ENCODE data around the gene SPP1.

The SPP1 gene

DNA sequence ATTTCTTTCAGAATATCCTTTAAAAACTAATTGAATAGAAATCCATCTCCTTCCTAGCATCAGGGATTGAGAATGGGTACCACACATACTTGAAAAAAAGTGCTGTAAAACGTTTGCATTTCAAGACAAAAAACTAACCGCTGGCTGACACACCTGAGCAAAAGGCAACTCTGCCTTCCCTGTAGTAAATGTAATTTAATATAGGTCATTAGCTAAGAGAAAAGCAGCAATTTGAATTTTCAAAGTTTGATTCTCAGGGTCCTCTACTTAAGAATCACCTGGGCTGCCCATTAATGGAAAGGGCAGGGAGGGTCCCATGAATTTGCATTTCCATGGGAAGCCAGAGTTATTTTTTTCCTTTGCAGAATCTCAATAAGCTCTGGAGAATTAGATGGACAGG is 40.5 kb upstream of the SPP1 start:
- TF ChIP-seq NFIC (IDR thresholded peaks at IDR 0.05) (no peak), TCF12 (IDR thresholded peaks at IDR 0.05; ENCODE audit: low read depth) (no peak), FOXM1 (IDR thresholded peaks at IDR 0.05; ENCODE audit: borderline replicate concordance, low read depth) (no peak), YY1 (IDR thresholded peaks at IDR 0.05; ENCODE audit: low read depth) (no peak), CREB1 (IDR thresholded peaks at IDR 0.05; ENCODE audit: low read depth) (no peak), EP300 (IDR thresholded peaks at IDR 0.05; ENCODE audit: borderline replicate concordance) (no peak), ZBTB7A (IDR thresholded peaks at IDR 0.05; ENCODE audit: low read depth) (no peak), EGR1 (IDR thresholded peaks at IDR 0.05) (no peak), RAD21 (IDR thresholded peaks at IDR 0.05; ENCODE audit: low read depth) (no peak), TAF1 (IDR thresholded peaks at IDR 0.05; ENCODE audit: low read depth) (no peak), CEBPB (IDR thresholded peaks at IDR 0.05) (no peak), TEAD4 (IDR thresholded peaks at IDR 0.05) (no peak)
- TF ChIP-seq, protein P1, sequence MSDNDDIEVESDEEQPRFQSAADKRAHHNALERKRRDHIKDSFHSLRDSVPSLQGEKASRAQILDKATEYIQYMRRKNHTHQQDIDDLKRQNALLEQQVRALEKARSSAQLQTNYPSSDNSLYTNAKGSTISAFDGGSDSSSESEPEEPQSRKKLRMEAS (IDR thresholded peaks at IDR 0.05), result no peak

DNA sequence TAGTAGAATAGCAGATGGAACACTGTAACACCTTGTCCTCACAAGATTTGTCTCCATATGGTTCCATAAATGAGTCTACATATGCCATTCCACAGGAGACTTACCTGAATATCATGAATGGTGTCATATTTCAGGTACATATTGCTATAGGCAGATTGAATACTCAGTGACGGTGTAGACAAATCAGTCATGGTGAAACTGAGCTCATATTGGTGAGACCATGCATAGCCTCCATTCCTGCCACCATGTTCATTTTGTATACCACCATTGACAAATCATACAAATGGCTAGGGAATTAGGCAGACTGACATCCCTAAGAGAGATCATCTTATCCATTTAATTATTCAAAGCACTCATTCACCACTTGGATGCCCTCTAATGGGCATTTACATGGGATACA is 38.0 kb upstream of the SPP1 start:
- TF ChIP-seq FOXM1 (IDR thresholded peaks at IDR 0.05; ENCODE audit: borderline replicate concordance, low read depth), result no peak
- TF ChIP-seq CREB1 (IDR thresholded peaks at IDR 0.05; ENCODE audit: low read depth), result no peak
- no peak for TF ChIP-seq TCF12 (IDR thresholded peaks at IDR 0.05; ENCODE audit: low read depth)
- no peak for TF ChIP-seq ZBTB7A (IDR thresholded peaks at IDR 0.05; ENCODE audit: low read depth)
- TF ChIP-seq EGR1 (IDR thresholded peaks at IDR 0.05), result no peak
- TF ChIP-seq RAD21 (IDR thresholded peaks at IDR 0.05; ENCODE audit: low read depth), result no peak
- no peak for TF ChIP-seq EP300 (IDR thresholded peaks at IDR 0.05; ENCODE audit: borderline replicate concordance)
- no peak for TF ChIP-seq CEBPB (IDR thresholded peaks at IDR 0.05)
- no peak for TF ChIP-seq TEAD4 (IDR thresholded peaks at IDR 0.05)
- TF ChIP-seq YY1 (IDR thresholded peaks at IDR 0.05; ENCODE audit: low read depth), result no peak
- TF ChIP-seq NFIC (IDR thresholded peaks at IDR 0.05), result no peak

DNA sequence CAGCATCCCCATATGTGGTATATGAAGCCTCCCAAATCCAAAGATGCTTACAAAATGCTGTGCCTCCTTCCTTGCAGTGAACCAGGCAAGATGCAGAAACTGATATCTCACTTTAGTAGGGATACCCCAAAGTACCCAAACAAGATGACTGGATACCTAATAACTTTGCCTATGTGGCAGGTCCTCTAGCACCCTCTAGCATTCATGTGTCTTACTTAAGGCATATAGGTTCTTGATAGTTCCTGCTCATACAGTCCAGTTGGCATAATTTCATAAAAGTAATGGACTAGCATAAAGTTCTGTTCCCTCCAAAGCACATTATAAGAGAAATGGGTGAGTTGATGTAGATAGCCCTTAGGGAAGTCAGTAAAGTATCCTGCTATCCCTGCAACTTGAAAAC is 36.8 kb upstream of the SPP1 start:
- TF ChIP-seq TEAD4 (IDR thresholded peaks at IDR 0.05) (no peak), TCF12 (IDR thresholded peaks at IDR 0.05; ENCODE audit: low read depth) (no peak), RAD21 (IDR thresholded peaks at IDR 0.05; ENCODE audit: low read depth) (no peak), ZBTB7A (IDR thresholded peaks at IDR 0.05; ENCODE audit: low read depth) (no peak), TAF1 (IDR thresholded peaks at IDR 0.05; ENCODE audit: low read depth) (no peak), EP300 (IDR thresholded peaks at IDR 0.05; ENCODE audit: borderline replicate concordance) (no peak), CEBPB (IDR thresholded peaks at IDR 0.05) (no peak), CREB1 (IDR thresholded peaks at IDR 0.05; ENCODE audit: low read depth) (no peak), FOXM1 (IDR thresholded peaks at IDR 0.05; ENCODE audit: borderline replicate concordance, low read depth) (no peak), EGR1 (IDR thresholded peaks at IDR 0.05) (no peak), YY1 (IDR thresholded peaks at IDR 0.05; ENCODE audit: low read depth) (no peak), NFIC (IDR thresholded peaks at IDR 0.05) (no peak)
- TF ChIP-seq, protein P1 (IDR thresholded peaks at IDR 0.05), result no peak
- TF ChIP-seq, protein P2, sequence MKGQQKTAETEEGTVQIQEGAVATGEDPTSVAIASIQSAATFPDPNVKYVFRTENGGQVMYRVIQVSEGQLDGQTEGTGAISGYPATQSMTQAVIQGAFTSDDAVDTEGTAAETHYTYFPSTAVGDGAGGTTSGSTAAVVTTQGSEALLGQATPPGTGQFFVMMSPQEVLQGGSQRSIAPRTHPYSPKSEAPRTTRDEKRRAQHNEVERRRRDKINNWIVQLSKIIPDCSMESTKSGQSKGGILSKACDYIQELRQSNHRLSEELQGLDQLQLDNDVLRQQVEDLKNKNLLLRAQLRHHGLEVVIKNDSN (IDR thresholded peaks at IDR 0.05), result no peak
- TF ChIP-seq, protein P3, sequence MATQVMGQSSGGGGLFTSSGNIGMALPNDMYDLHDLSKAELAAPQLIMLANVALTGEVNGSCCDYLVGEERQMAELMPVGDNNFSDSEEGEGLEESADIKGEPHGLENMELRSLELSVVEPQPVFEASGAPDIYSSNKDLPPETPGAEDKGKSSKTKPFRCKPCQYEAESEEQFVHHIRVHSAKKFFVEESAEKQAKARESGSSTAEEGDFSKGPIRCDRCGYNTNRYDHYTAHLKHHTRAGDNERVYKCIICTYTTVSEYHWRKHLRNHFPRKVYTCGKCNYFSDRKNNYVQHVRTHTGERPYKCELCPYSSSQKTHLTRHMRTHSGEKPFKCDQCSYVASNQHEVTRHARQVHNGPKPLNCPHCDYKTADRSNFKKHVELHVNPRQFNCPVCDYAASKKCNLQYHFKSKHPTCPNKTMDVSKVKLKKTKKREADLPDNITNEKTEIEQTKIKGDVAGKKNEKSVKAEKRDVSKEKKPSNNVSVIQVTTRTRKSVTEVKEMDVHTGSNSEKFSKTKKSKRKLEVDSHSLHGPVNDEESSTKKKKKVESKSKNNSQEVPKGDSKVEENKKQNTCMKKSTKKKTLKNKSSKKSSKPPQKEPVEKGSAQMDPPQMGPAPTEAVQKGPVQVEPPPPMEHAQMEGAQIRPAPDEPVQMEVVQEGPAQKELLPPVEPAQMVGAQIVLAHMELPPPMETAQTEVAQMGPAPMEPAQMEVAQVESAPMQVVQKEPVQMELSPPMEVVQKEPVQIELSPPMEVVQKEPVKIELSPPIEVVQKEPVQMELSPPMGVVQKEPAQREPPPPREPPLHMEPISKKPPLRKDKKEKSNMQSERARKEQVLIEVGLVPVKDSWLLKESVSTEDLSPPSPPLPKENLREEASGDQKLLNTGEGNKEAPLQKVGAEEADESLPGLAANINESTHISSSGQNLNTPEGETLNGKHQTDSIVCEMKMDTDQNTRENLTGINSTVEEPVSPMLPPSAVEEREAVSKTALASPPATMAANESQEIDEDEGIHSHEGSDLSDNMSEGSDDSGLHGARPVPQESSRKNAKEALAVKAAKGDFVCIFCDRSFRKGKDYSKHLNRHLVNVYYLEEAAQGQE (IDR thresholded peaks at IDR 0.05; ENCODE audit: low read depth), result no peak

DNA sequence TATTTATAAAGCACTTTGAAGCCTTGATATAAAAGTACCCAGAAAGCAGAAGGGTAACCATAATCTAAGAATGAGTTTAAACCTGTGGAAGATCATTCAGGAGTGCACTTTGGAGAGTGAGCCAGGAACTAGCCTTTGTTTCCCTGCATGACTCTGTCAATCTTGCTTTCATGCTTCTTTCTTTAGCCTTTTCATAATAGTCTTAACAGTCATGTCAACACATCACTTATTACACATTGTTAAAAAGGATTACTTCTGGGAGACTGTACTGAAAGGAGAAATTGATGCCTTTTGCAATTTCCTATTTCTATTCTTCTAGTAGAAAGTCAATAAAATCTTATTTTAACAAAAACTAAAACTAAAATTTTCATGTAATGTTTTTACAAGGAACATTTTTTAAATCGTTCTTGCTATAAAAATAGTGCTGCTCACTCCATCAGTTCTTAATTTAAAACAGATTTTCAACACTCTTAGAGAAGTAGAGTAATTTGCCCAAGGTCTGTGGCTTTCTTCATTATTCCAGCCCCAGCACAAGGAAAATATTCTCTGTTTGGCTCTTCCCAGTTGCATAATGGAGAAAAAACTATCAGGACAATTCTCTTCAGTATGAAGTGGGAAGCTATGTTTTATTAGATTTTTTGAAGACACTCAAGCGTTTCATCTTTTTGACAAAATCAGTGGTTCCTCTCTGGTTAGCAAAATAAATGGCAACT is 35.4 kb upstream of the SPP1 start:
- no peak for TF ChIP-seq CREB1 (IDR thresholded peaks at IDR 0.05; ENCODE audit: low read depth)
- no peak for TF ChIP-seq NFIC (IDR thresholded peaks at IDR 0.05)

DNA sequence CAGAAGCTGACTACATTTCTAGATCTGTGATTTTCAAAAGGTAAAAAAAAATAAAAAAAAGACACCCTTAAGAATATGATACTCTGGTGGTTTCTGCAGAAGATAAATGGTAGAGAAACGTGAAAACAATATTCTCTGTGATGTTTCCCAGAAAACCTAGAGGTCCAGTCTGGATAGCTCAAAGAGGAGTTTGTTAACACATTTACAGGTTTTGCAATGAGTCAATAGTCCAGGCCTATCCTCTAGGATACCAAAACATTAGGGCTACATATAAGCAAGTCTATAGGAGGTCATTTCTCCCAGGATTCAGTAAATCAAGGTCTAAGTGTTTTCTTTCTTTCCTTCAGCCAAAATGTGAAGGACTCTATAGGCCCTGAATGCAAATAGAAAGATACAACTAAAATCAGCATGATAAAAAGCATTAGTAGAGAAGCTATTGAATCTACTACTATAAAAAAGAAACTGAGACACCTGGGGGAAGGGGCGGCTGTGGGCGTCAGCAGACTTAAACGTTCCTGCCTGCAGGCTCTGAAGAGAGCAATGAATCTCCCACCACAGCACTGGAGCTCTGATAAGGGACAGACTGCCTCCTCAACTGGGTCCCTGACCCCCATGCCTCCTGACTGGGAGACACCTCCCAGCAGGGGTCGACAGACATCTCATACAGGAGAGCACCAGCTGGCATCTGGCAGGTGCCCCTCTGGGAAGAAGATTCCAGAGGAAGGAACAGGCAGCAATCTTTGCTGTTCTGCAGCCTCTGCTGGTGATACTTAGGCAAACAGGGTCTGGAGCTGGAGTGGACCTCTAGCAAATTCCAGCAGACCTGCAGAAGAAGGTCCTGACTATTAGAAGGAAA is 33.7 kb upstream of the SPP1 start:
- no peak for TF ChIP-seq EP300 (IDR thresholded peaks at IDR 0.05; ENCODE audit: borderline replicate concordance)
- TF ChIP-seq CREB1 (IDR thresholded peaks at IDR 0.05; ENCODE audit: low read depth), result no peak
- TF ChIP-seq TAF1 (IDR thresholded peaks at IDR 0.05; ENCODE audit: low read depth), result no peak
- TF ChIP-seq CEBPB (IDR thresholded peaks at IDR 0.05), result no peak
- no peak for TF ChIP-seq ZBTB7A (IDR thresholded peaks at IDR 0.05; ENCODE audit: low read depth)
- TF ChIP-seq NFIC (IDR thresholded peaks at IDR 0.05), result no peak
- TF ChIP-seq, protein P2 (IDR thresholded peaks at IDR 0.05), result no peak
- no peak for TF ChIP-seq RAD21 (IDR thresholded peaks at IDR 0.05; ENCODE audit: low read depth)
- no peak for TF ChIP-seq TEAD4 (IDR thresholded peaks at IDR 0.05)

DNA sequence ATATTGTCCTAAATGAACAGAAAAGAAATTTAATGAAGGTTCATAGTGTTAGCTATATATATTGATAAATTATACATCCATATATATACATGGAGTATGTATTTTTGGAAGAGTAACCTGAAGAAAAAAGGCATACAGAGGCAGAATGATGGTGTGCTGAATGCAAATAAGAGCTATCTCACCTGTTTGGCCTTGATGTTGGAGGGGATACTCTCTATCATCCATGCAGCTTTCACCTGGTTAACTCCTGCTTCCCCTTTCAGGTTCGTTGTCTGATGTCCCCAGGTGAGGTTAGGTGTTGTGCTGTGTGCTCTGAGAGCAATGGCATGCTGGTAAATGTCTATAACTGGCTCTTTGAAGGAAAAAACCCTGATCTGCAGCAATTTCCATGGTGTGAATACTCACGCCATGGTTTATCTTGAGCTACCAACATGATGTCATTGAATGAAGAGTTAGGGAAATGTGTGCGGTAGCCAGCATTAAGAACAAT is 31.8 kb upstream of the SPP1 start:
- TF ChIP-seq, protein P1 (IDR thresholded peaks at IDR 0.05), result no peak
- TF ChIP-seq NFIC (IDR thresholded peaks at IDR 0.05) (no peak), EGR1 (IDR thresholded peaks at IDR 0.05) (no peak), YY1 (IDR thresholded peaks at IDR 0.05; ENCODE audit: low read depth) (no peak), EP300 (IDR thresholded peaks at IDR 0.05; ENCODE audit: borderline replicate concordance) (no peak), TCF12 (IDR thresholded peaks at IDR 0.05; ENCODE audit: low read depth) (no peak)
